ENCODE data around the gene TAGLN.

GRCh38 chr11:117228091-117228490 lies 28.9 kb downstream of the TAGLN start:
- TF ChIP-seq CTCF (conservative IDR thresholded peaks at IDR 0.05) (no peak), EZH2 (IDR thresholded peaks at IDR 0.05; ENCODE audit: low read depth) (no peak)
